ENCODE data around the gene BOLA2B.
"Not testable (repeated sequence)": the region's sequence is repeated elsewhere in the genome, so short reads cannot be mapped to it uniquely, and the experiment has no call there.

BOLA2B gene

GRCh38 chr16:30187971-30188561, 5.4 kb downstream of the BOLA2B start:
- H3K4me3 Mint-ChIP-seq = peak overlapping the region; percentile 14

GRCh38 chr16:30187556-30187865, 6.0 kb downstream of the BOLA2B start:
- Mint-ChIP-seq H3K27ac (peak overlapping the region; percentile 96), H3K4me1 (peaks cover 23% of the 10 kb centered on the region), H3K27me3 (no peaks in the 10 kb centered on the region), H3K36me3 (peaks cover 23% of the 10 kb centered on the region), H3K9me3 (no peaks in the 10 kb centered on the region), H3K4me3 (peak overlapping the region; percentile 97)
- DNase-seq (ENCODE audit: low spot score in 2 of 2) = no peak
- no peak for ATAC-seq (ENCODE audit: low read depth)

More at GRCh38 chr16:30187971-30188561, 5.4 kb downstream of the BOLA2B start:
- Mint-ChIP-seq H3K27me3 (no peaks in the 10 kb centered on the region), H3K36me3 (peaks cover 23% of the 10 kb centered on the region), H3K9me3 (no peaks in the 10 kb centered on the region), H3K4me1 (peaks cover 22% of the 10 kb centered on the region), H3K27ac (no peak overlapping the region)
- ATAC-seq (ENCODE audit: low read depth) (no peak), DNase-seq (ENCODE audit: low spot score in 2 of 2) (no peak)

- Mint-ChIP-seq H3K9me3 (no peaks in the 10 kb centered on the region), H3K4me1 (peaks cover 28% of the 10 kb centered on the region), H3K4me3 (peak overlapping the region; percentile 97), H3K36me3 (peaks cover 23% of the 10 kb centered on the region), H3K27me3 (no peaks in the 10 kb centered on the region), H3K27ac (peak overlapping the region; percentile 96)
- peak; percentile 81 to 90 for DNase-seq (ENCODE audit: low spot score in 2 of 2)
- peak; percentile 7 for ATAC-seq (ENCODE audit: low read depth)
Measured at GRCh38 chr16:30186782-30187555, 6.5 kb downstream of the BOLA2B start.

- Mint-ChIP-seq H3K36me3 (peaks cover 23% of the 10 kb centered on the region), H3K27me3 (no peaks in the 10 kb centered on the region)
- no peak for ATAC-seq (ENCODE audit: low read depth)
Measured at GRCh38 chr16:30186444-30186781, 7.1 kb downstream of the BOLA2B start.

GRCh38 chr16:30185683-30186421, 7.6 kb downstream of the BOLA2B start:
- H3K27ac Mint-ChIP-seq = peak overlapping the region; percentile 96
- H3K27me3 Mint-ChIP-seq = no peaks in the 10 kb centered on the region
- peaks cover 23% of the 10 kb centered on the region for H3K36me3 Mint-ChIP-seq
- no peaks in the 10 kb centered on the region for H3K9me3 Mint-ChIP-seq
- peak overlapping the region; percentile 97 for H3K4me3 Mint-ChIP-seq
- DNase-seq (ENCODE audit: low spot score in 2 of 2) (peak; percentile 63 to 77), ATAC-seq (ENCODE audit: low read depth) (peak; percentile 48)
- H3K4me1 Mint-ChIP-seq = peaks cover 29% of the 10 kb centered on the region

More at GRCh38 chr16:30186444-30186781, 7.1 kb downstream of the BOLA2B start:
- Mint-ChIP-seq H3K4me3 (peak overlapping the region; percentile 97), H3K27ac (peak overlapping the region; percentile 96), H3K4me1 (peaks cover 29% of the 10 kb centered on the region), H3K9me3 (no peaks in the 10 kb centered on the region)
- peak in 1 of 2 donors; percentile 29 for DNase-seq (ENCODE audit: low spot score in 2 of 2)

GRCh38 chr16:30184891-30185682, 8.4 kb downstream of the BOLA2B start:
- Mint-ChIP-seq H3K4me1 (peaks cover 29% of the 10 kb centered on the region), H3K27me3 (no peaks in the 10 kb centered on the region), H3K9me3 (no peaks in the 10 kb centered on the region), H3K27ac (peak overlapping the region; percentile 96), H3K4me3 (peak overlapping the region; percentile 97), H3K36me3 (peaks cover 23% of the 10 kb centered on the region)
- ATAC-seq (ENCODE audit: low read depth) (no peak), DNase-seq (ENCODE audit: low spot score in 2 of 2) (no peak)

GRCh38 chr16:30184096-30184890, 9.2 kb downstream of the BOLA2B start:
- ATAC-seq (ENCODE audit: low read depth) = peak; percentile 72
- peak; percentile 72 to 82 for DNase-seq (ENCODE audit: low spot score in 2 of 2)

GRCh38 chr16:30183233-30184095, 10.0 kb downstream of the BOLA2B start, which contains the start of gene CORO1A:
Gene CORO1A, plus strand, starts transcription at chr16:30183602. Its CDS starts 1,608 bp downstream, at chr16:30185210.
- Mint-ChIP-seq H3K9me3 (no peaks in the 10 kb centered on the region), H3K4me3 (peak within 1 kb of the TSS; percentile 97), H3K27me3 (no peaks in the 10 kb centered on the region), H3K27ac (peak within 1 kb of the TSS; percentile 96), H3K36me3 (peaks cover 23% of the 10 kb centered on the region), H3K4me1 (peaks cover 29% of the 10 kb centered on the region)
- peak; percentile 75 to 84 for DNase-seq (ENCODE audit: low spot score in 2 of 2)
- peak; percentile 60 for ATAC-seq (ENCODE audit: low read depth)

More at GRCh38 chr16:30184096-30184890, 9.2 kb downstream of the BOLA2B start:
- Mint-ChIP-seq H3K27ac (peak overlapping the region; percentile 96), H3K36me3 (peaks cover 23% of the 10 kb centered on the region), H3K4me1 (peaks cover 29% of the 10 kb centered on the region), H3K27me3 (no peaks in the 10 kb centered on the region), H3K9me3 (no peaks in the 10 kb centered on the region), H3K4me3 (peak overlapping the region; percentile 97)

GRCh38 chr16:30180741-30181140, 12.7 kb downstream of the BOLA2B start:
- H3K4me3 Mint-ChIP-seq = no peak overlapping the region

GRCh38 chr16:30179931-30180330, 13.5 kb downstream of the BOLA2B start:
- H3K4me3 Mint-ChIP-seq = no peak overlapping the region
- peaks cover 12% of the 10 kb centered on the region for H3K4me1 Mint-ChIP-seq
- no peaks in the 10 kb centered on the region for H3K27me3 Mint-ChIP-seq
- H3K36me3 Mint-ChIP-seq = peaks cover 11% of the 10 kb centered on the region
- no peak for DNase-seq (ENCODE audit: low spot score in 2 of 2)
- ATAC-seq (ENCODE audit: low read depth) = no peak
- no peaks in the 10 kb centered on the region for H3K9me3 Mint-ChIP-seq
- H3K27ac Mint-ChIP-seq = no peak overlapping the region

More at GRCh38 chr16:30180741-30181140, 12.7 kb downstream of the BOLA2B start:
- Mint-ChIP-seq H3K4me1 (peaks cover 14% of the 10 kb centered on the region), H3K9me3 (no peaks in the 10 kb centered on the region), H3K36me3 (peaks cover 13% of the 10 kb centered on the region), H3K27me3 (no peaks in the 10 kb centered on the region), H3K27ac (peak overlapping the region; percentile 51)
- DNase-seq (ENCODE audit: low spot score in 2 of 2) = no peak
- ATAC-seq (ENCODE audit: low read depth) = no peak

- Mint-ChIP-seq H3K27me3 (no peaks in the 10 kb centered on the region), H3K4me3 (no peak overlapping the region), H3K27ac (no peak overlapping the region), H3K36me3 (peaks cover 4% of the 10 kb centered on the region), H3K4me1 (peaks cover 7% of the 10 kb centered on the region), H3K9me3 (no peaks in the 10 kb centered on the region)
- DNase-seq (ENCODE audit: low spot score in 2 of 2) = no peak
- no peak for ATAC-seq (ENCODE audit: low read depth)
Measured at GRCh38 chr16:30179195-30179594, 14.3 kb downstream of the BOLA2B start.

GRCh38 chr16:30176876-30177275, 16.6 kb downstream of the BOLA2B start:
- DNase-seq (ENCODE audit: low spot score in 2 of 2); H3K27ac Mint-ChIP-seq: not testable (repeated sequence)

More at GRCh38 chr16:30176876-30177275, 16.6 kb downstream of the BOLA2B start:
- not testable (repeated sequence) for H3K9me3 Mint-ChIP-seq; H3K36me3 Mint-ChIP-seq; H3K27me3 Mint-ChIP-seq; ATAC-seq (ENCODE audit: low read depth); H3K4me3 Mint-ChIP-seq; H3K4me1 Mint-ChIP-seq
